ENCODE measurements around the gene VOPP1.

GRCh38 chr7:55431898-55432297 is 140.4 kb downstream of the VOPP1 start:
- TF ChIP-seq POLR2A (IDR thresholded peaks at IDR 0.05; ENCODE audit: low read depth, low read length) (no peak), POLR2AphosphoS5 (IDR thresholded peaks at IDR 0.05; ENCODE audit: low read depth, low read length) (no peak), TAF1 (IDR thresholded peaks at IDR 0.05; ENCODE audit: low read depth, low read length) (no peak)
